OCI-LY1 (cell line): ENCODE measurements around the gene SGCD.

Experiments
- H2AFZ ChIP-seq: fragments of 200-600 bp; sonication (generic), shearing (Covaris generic); 2 replicates; pipeline ENCODE4 v1.6.0; 2014; ENCODE audit warnings: antibody characterized with exemption, mild to moderate bottlenecking, low read length
- H3F3A ChIP-seq: fragments of 200-600 bp; sonication (generic), shearing (Covaris generic); 2 replicates; pipeline ENCODE4 v1.6.0; 2014; ENCODE audit warnings: mild to moderate bottlenecking, antibody characterized with exemption, low read length, moderate library complexity; ENCODE audit not compliant: insufficient read depth
- H3K27ac ChIP-seq: fragments of 200-600 bp; sonication (generic); 2 replicates; pipeline ENCODE4 v1.5.1; 2014; ENCODE audit warnings: low read length, mixed run types, mild to moderate bottlenecking, low read depth; ENCODE audit not compliant: poor library complexity, severe bottlenecking
- H3K27me3 ChIP-seq: fragments of 200-600 bp; sonication (generic); 2 replicates; pipeline ENCODE4 v1.6.0; 2014; ENCODE audit warnings: antibody characterized with exemption, mild to moderate bottlenecking, low read length, moderate library complexity; ENCODE audit not compliant: insufficient read depth
- H3K36me3 ChIP-seq: fragments of 200-600 bp; sonication (generic); 2 replicates; pipeline ENCODE4 v1.6.1; 2014; ENCODE audit warnings: mild to moderate bottlenecking, antibody characterized with exemption, low read length, moderate library complexity, mixed read lengths; ENCODE audit not compliant: insufficient read depth
- H3K4me1 ChIP-seq: fragments of 200-600 bp; sonication (generic); 2 replicates; pipeline ENCODE4 v1.5.1; 2014; ENCODE audit warnings: mild to moderate bottlenecking, low read length, moderate library complexity; ENCODE audit not compliant: insufficient read depth, severe bottlenecking
- H3K4me2 ChIP-seq: fragments of 200-600 bp; sonication (generic), shearing (Covaris generic); 2 replicates; pipeline ENCODE4 v1.6.1; 2014; ENCODE audit warnings: low read length
- H3K4me3 ChIP-seq: fragments of 200-600 bp; sonication (generic); 2 replicates; pipeline ENCODE4 v1.5.1; 2014; ENCODE audit warnings: low read length, low read depth, mild to moderate bottlenecking, mixed read lengths; ENCODE audit not compliant: poor library complexity, severe bottlenecking
- H3K79me2 ChIP-seq: fragments of 200-600 bp; shearing (Covaris generic); 2 replicates; pipeline ENCODE4 v1.6.1; 2016; ENCODE audit warnings: mixed run types, low read length, mixed read lengths; ENCODE audit not compliant: insufficient read depth
- H3K9ac ChIP-seq: fragments of 200-600 bp; sonication (generic), shearing (Covaris generic); 2 replicates; pipeline ENCODE4 v1.6.1; 2014; ENCODE audit warnings: mild to moderate bottlenecking, low read length, mixed read lengths
- H3K9me2 ChIP-seq: fragments of 200-600 bp; sonication (generic), shearing (Covaris generic); 2 replicates; pipeline ENCODE4 v1.6.1; 2014; ENCODE audit warnings: low read depth, mild to moderate bottlenecking, low read length, mixed read lengths
- H3K9me3 ChIP-seq: fragments of 200-600 bp; shearing (Covaris generic); 2 replicates; pipeline ENCODE4 v1.6.1; 2014; ENCODE audit warnings: low read length, mixed read lengths
- H4K20me1 ChIP-seq: fragments of 200-600 bp; sonication (generic), shearing (Covaris generic); 2 replicates; pipeline ENCODE4 v1.6.0; 2016; ENCODE audit warnings: mild to moderate bottlenecking, low read length; ENCODE audit not compliant: insufficient read depth
- CTCF ChIP-seq: fragments of 200-600 bp; sonication (generic), shearing (Covaris generic); IDR thresholded peaks from 2 replicates; pipeline ENCODE4 v1.5.1; 2017; ENCODE audit warnings: mild to moderate bottlenecking, antibody characterized with exemption, low read length, moderate library complexity, mixed read lengths
- EZH2 ChIP-seq: fragments of 200-600 bp; sonication (generic), shearing (Covaris generic); IDR thresholded peaks from 2 replicates; pipeline ENCODE4 v1.8.0; 2017; ENCODE audit warnings: borderline replicate concordance, mixed run types, mild to moderate bottlenecking, antibody characterized with exemption, low read length, moderate library complexity, mixed read lengths

SGCD gene

GRCh38 chr5:156327296-156327695, 332 bp downstream of the SGCD start:
- no peaks in the 10 kb centered on the region for H3F3A ChIP-seq
- H3K4me2 ChIP-seq: no peak overlapping the region
- H3K27ac ChIP-seq: no peak overlapping the region
- H3K79me2 ChIP-seq: no peaks in the 10 kb centered on the region
- H3K9me3 ChIP-seq: no peaks in the 10 kb centered on the region
- no peak overlapping the region for H2AFZ ChIP-seq
- no peaks in the 10 kb centered on the region for H4K20me1 ChIP-seq
- TF ChIP-seq CTCF (no peak), EZH2 (no peak)
- H3K27me3 ChIP-seq: no peaks in the 10 kb centered on the region
- H3K9ac ChIP-seq: no peak overlapping the region
- H3K4me3 ChIP-seq: no peak overlapping the region
- H3K36me3 ChIP-seq: no peaks in the 10 kb centered on the region
- H3K4me1 ChIP-seq: no peaks in the 10 kb centered on the region
- H3K9me2 ChIP-seq: no peaks in the 10 kb centered on the region

GRCh38 chr5:156328161-156328560, 1.2 kb downstream of the SGCD start:
- Histone ChIP-seq H3K9me3 (no peaks in the 10 kb centered on the region), H3K27me3 (no peaks in the 10 kb centered on the region), H3K9ac (no peak overlapping the region), H4K20me1 (no peaks in the 10 kb centered on the region), H3K79me2 (no peaks in the 10 kb centered on the region), H3K4me3 (no peak overlapping the region), H2AFZ (no peak overlapping the region), H3K36me3 (no peaks in the 10 kb centered on the region), H3F3A (no peaks in the 10 kb centered on the region), H3K4me1 (no peaks in the 10 kb centered on the region), H3K9me2 (no peaks in the 10 kb centered on the region), H3K4me2 (no peak overlapping the region), H3K27ac (no peak overlapping the region)
- no peak for TF ChIP-seq EZH2
- no peak for TF ChIP-seq CTCF

- H3K27ac ChIP-seq: no peak overlapping the region
- no peaks in the 10 kb centered on the region for H3K36me3 ChIP-seq
- no peaks in the 10 kb centered on the region for H3K9me2 ChIP-seq
- no peak overlapping the region for H3K4me3 ChIP-seq
- no peaks in the 10 kb centered on the region for H3K4me1 ChIP-seq
- no peaks in the 10 kb centered on the region for H3K27me3 ChIP-seq
- no peaks in the 10 kb centered on the region for H4K20me1 ChIP-seq
- no peaks in the 10 kb centered on the region for H3K79me2 ChIP-seq
- no peak overlapping the region for H3K9ac ChIP-seq
- no peak overlapping the region for H3K4me2 ChIP-seq
- no peak for TF ChIP-seq EZH2
- TF ChIP-seq CTCF: no peak
- H3K9me3 ChIP-seq: no peaks in the 10 kb centered on the region
- no peak overlapping the region for H2AFZ ChIP-seq
- no peaks in the 10 kb centered on the region for H3F3A ChIP-seq
Measured at GRCh38 chr5:156328766-156329165, 1.8 kb downstream of the SGCD start.
